Renal pelvis (tissue), 4 donors: Measurements from ENCODE around the gene GREM2. TPM values are rescaled to one million over a fixed set of nuclear protein-coding genes. Genes with fewer than 3 reads are reported as not detected.

Source experiments
- DNase-seq: peaks from one replicate; pipeline ENCODE4 v3.0.0-alpha.2; 2013
- polyA plus RNA-seq, 3 donors: library from polyadenylated mRNA; unstranded; fragments of 120-200 nt; gene quantifications; one replicate each; pipeline ENCODE4 v1.2.1, GENCODE V29; 2013; ENCODE audit not compliant: insufficient read length in 3 of 3

Gene GREM2
- polyA plus RNA-seq, 3 donors = 0.39 to 1.0 (median 0.57) TPM

- no peak for DNase-seq
Observed at GRCh38 chr1:240501115-240501514, 110.8 kb downstream of the GREM2 start.

- DNase-seq = no peak
Observed at GRCh38 chr1:240500647-240501046, 111.3 kb downstream of the GREM2 start.

- no peak for DNase-seq
Observed at GRCh38 chr1:240499012-240499411, 112.9 kb downstream of the GREM2 start.

- no peak for DNase-seq
Observed at GRCh38 chr1:240498335-240498734, 113.6 kb downstream of the GREM2 start.

GRCh38 chr1:240497908-240498307, 114.0 kb downstream of the GREM2 start:
- DNase-seq = no peak

GRCh38 chr1:240496941-240497340, 115.0 kb downstream of the GREM2 start:
- DNase-seq = no peak

- DNase-seq = no peak
Observed at GRCh38 chr1:240496356-240496755, 115.6 kb downstream of the GREM2 start.

- no peak for DNase-seq
Observed at GRCh38 chr1:240495601-240496000, 116.4 kb downstream of the GREM2 start.

- DNase-seq = no peak
Observed at GRCh38 chr1:240492832-240493440, 119.0 kb downstream of the GREM2 start.

GRCh38 chr1:240491796-240492195, 120.2 kb downstream of the GREM2 start:
- DNase-seq = no peak

GRCh38 chr1:240491156-240491555, 120.8 kb downstream of the GREM2 start:
- no peak for DNase-seq

- DNase-seq = no peak
Observed at GRCh38 chr1:240487493-240487892, 124.5 kb downstream of the GREM2 start.

- DNase-seq = no peak
Observed at GRCh38 chr1:240486611-240487010, 125.3 kb downstream of the GREM2 start.

- no peak for DNase-seq
Observed at GRCh38 chr1:240484804-240485443, 127.0 kb downstream of the GREM2 start.

- DNase-seq = no peak
Observed at GRCh38 chr1:240478536-240478935, 133.4 kb downstream of the GREM2 start.

GRCh38 chr1:240475832-240476231, 136.1 kb downstream of the GREM2 start:
- no peak for DNase-seq

- DNase-seq = no peak
Observed at GRCh38 chr1:240474133-240474614, 137.8 kb downstream of the GREM2 start.

- DNase-seq = no peak
Observed at GRCh38 chr1:240468656-240469055, 143.3 kb downstream of the GREM2 start.

- DNase-seq = no peak
Observed at GRCh38 chr1:240467895-240468294, 144.1 kb downstream of the GREM2 start.

- DNase-seq = no peak
Observed at GRCh38 chr1:240466509-240466908, 145.4 kb downstream of the GREM2 start.

GRCh38 chr1:240465531-240465940, 146.4 kb downstream of the GREM2 start:
- DNase-seq = no peak

- DNase-seq = no peak
Observed at GRCh38 chr1:240464099-240464498, 147.9 kb downstream of the GREM2 start.

GRCh38 chr1:240462766-240463395, 149.1 kb downstream of the GREM2 start:
- no peak for DNase-seq
